GM12864 (cell line): Measurements from ENCODE around the gene DICER1.

ENCODE experiments used
- DNase-seq: peaks from one replicate; pipeline ENCODE4 v3.0.0-alpha.2; 2011; ENCODE audit warnings: low read depth
- H3K4me3 ChIP-seq: 2 replicates; pipeline ENCODE4 v1.5.1; 2011; ENCODE audit warnings: mild to moderate bottlenecking, low read depth, low read length, control low read depth
- TF ChIP-seq, protein P1 (sequence below): IDR thresholded peaks from 2 replicates; pipeline ENCODE4 v1.5.1; 2011; ENCODE audit warnings: low read depth, mild to moderate bottlenecking, moderate library complexity, low read length, control low read depth, inconsistent platforms; ENCODE audit errors: missing control alignments

The DICER1 gene

DNA sequence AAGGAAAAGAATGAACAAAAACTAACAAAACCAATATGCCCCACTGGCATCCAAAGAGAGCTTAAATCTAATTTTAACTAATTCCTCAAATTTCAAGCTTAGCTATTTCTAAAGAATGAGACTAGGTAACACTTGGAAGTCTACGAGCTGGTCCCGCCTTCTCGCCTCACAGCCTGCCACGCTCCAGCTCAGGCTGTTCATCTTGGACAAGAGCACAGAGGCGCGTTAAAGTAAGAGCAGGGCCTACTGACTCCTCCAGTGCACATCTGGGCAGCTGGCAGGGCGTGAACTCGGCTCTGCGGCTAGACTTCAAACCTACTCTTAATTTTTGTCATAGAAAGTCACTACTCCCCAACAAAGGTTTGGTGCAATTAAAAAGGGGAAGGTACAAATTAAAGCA is 64.6 kb downstream of the DICER1 start:
- TF ChIP-seq, protein P1, sequence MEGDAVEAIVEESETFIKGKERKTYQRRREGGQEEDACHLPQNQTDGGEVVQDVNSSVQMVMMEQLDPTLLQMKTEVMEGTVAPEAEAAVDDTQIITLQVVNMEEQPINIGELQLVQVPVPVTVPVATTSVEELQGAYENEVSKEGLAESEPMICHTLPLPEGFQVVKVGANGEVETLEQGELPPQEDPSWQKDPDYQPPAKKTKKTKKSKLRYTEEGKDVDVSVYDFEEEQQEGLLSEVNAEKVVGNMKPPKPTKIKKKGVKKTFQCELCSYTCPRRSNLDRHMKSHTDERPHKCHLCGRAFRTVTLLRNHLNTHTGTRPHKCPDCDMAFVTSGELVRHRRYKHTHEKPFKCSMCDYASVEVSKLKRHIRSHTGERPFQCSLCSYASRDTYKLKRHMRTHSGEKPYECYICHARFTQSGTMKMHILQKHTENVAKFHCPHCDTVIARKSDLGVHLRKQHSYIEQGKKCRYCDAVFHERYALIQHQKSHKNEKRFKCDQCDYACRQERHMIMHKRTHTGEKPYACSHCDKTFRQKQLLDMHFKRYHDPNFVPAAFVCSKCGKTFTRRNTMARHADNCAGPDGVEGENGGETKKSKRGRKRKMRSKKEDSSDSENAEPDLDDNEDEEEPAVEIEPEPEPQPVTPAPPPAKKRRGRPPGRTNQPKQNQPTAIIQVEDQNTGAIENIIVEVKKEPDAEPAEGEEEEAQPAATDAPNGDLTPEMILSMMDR, result no peak
- no peak for DNase-seq
- H3K4me3 ChIP-seq, result no peak overlapping the region

DNA sequence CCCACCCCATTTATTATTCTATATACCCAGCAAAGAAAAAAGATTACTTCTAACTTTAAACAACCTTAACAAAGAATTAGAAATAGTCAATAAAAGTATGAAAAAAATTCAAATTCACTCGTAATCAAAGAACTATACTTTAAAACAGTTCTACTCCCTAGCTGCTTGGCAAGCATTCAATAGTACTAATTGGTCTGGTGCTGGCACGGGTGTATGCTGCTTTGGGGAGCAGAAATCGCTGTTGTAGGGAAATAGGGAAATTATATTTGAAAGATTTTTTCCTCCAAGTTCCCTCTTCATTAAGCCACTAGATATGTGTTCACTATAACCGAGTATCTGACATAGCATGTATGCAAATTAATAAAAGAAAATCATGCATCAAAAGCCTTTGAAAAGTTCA is 65.7 kb downstream of the DICER1 start:
- no peak overlapping the region for H3K4me3 ChIP-seq
- TF ChIP-seq, protein P1, result no peak
- no peak for DNase-seq

DNA sequence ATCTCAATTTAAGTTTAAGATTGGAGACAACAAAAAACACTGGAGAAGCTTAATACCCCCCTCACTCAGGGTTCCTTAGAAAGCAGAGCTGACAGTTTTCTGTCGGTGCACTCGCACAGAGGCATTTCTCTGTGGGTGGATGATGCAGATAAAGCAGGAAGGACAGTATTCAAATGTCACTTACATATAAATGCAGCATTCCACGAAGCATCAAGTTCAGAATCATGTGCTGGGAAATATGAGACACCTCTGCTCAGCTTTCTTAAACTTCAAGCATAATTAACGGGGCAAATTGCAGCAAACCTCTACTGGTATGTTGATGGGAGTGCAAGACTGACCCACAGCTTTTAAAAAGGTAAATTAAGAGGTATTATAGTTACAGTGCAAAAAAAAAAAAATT is 68.7 kb downstream of the DICER1 start:
- H3K4me3 ChIP-seq, result no peak overlapping the region
- TF ChIP-seq, protein P1, result no peak
- no peak for DNase-seq

DNA sequence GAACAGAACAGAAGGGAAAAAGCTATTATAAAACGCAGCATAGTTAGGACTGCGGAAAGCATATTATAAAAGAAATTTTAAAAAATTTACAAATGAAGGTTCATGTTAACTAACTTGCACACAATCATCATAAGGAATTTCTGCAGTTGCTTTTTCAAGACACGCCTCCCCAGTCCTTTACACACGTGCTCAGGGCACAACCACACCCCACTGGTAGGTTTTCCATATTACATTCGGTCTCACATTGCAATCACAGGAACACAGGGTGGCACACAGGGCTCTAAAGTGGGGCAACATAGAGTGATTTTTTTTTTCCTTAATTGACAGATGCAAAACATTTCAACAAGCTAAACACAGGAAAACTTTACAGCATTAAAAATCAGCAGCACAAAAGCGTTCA is 69.7 kb downstream of the DICER1 start:
- no peak for DNase-seq
- TF ChIP-seq, protein P1, result no peak
- no peak overlapping the region for H3K4me3 ChIP-seq

DNA sequence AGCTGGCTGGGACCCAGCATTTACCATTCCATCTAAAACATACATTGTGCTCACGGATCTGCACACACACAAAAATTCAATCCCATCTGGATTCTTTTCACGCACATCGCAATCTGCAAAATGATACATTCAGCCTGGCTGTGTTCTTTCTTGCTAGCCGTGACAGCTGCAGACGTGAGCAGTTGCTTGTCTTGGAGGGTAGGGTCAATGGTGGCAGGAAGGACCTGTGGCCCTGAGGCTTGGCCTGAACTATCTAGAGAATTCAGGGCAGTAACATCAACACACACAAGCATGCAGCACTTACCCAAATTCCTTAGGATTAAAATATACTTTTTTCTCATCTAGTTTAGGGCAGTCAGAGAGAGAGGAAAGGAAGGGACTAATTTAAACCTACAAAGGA is 72.0 kb downstream of the DICER1 start:
- TF ChIP-seq, protein P1, result no peak
- no peak overlapping the region for H3K4me3 ChIP-seq
- no peak for DNase-seq

DNA sequence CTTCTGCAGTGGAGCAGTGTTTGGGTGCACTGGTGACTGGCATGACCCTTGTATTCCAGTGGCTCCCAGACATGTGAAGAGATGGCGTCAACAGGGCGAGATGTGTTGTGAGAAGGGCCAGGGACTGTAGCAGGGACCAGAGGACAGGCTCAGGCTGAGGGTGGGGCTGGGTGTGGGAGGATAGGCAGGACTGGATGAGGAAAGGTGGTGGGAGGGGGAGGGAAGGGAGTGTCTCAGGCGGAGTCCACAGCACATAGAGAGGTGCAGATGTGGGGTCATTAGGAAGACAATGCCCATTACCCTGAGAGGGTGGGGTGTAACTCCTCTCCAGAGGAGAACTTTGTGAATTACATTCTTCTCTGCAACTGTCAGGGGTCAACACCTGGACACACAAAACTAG is 78.5 kb downstream of the DICER1 start:
- TF ChIP-seq, protein P1, result no peak
- no peak overlapping the region for H3K4me3 ChIP-seq
- no peak for DNase-seq

DNA sequence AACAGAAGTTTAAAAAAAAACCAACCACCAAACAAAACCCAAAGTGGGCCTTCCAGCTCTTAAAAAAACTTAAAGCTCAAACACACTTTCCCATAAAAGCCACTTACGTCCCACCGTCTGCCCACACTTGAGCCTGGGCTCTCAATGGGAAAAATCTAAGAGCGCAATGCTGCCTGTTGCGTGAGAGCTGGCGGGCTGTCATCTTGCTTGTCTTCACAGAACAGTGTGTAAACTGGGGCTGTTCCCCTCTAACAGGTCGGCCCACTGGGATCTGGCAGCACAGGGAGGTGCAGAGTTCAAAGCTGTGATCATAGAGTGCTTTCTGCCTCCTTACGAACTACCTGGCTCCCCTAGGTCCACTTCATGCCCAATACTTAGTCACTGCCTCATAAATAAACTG is 80.0 kb downstream of the DICER1 start:
- TF ChIP-seq, protein P1, result no peak
- no peak overlapping the region for H3K4me3 ChIP-seq
- no peak for DNase-seq
